Measurements from ENCODE around the gene THEMIS. TPM values are rescaled to one million over a fixed set of nuclear protein-coding genes. Genes with fewer than 3 reads are reported as not detected.

Gene THEMIS
- total RNA-seq, 1 donor from 2014 or later, result 0.08 TPM

DNA sequence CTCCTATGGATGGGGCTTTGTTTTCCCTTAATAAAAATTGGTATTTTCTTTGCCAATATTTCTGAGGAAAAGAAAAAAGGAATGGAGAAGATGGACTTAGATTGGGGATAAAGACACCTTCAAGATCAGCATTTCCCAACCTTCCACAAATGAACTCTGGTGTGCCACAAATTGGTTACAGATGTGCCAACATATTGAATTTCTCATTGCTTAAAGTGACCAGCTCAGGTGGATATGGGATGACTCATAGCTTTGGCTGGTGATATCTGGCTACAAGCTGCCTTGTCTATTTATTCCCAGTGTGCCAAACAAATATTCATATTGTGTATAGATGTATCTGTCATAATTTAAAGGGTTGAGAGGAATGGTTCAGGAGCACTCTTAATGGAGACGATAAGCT, 32.5 kb downstream of the THEMIS start:
- intact Hi-C loops (cut with DNase I), result no loop called here
- no peak for DNase-seq (ENCODE audit: low spot score)

DNA sequence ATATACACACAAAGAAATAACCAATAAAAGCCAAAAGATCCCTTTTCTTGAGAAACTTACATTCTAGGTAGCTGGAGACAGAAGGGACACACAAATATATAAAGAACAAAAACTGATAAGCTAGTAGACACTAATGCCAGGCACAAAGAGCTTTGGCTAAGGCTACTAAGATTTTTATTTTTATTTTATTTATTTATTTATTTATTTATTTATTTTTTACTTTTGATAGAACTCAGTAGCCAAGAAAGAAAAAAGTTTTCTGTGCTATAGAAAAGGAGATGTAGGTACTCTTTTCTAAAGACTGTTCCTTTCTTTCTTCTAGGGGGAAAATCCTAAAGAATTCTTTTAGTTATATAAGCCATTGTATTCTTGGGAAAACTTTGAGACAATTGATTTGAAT, 34.1 kb downstream of the THEMIS start:
- DNase-seq (ENCODE audit: low spot score), result no peak

DNA sequence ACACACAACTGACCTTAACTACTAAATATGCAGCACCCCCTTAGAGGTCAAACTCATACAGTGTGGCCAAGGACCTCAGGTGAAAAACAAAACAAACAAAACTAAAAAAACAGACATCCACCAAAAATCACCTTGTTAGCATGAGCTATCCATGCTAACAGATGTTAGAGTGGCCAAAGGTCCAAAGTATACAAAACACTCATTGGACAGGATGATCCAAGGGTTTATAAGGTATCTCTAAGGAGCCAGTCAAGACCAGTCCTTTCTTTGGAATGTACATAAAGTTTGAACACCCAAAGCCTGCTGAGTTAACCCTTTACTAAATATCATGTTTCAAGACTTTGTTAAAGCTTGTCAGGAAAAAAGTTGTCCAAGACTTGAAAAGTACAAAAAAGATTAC, 35.8 kb downstream of the THEMIS start:
- intact Hi-C loops (cut with DNase I), result no loop called here
- no peak for DNase-seq (ENCODE audit: low spot score)

More for the DNA sequence above, 34.1 kb downstream of the THEMIS start:
- intact Hi-C loops (cut with DNase I), result no loop called here

DNA sequence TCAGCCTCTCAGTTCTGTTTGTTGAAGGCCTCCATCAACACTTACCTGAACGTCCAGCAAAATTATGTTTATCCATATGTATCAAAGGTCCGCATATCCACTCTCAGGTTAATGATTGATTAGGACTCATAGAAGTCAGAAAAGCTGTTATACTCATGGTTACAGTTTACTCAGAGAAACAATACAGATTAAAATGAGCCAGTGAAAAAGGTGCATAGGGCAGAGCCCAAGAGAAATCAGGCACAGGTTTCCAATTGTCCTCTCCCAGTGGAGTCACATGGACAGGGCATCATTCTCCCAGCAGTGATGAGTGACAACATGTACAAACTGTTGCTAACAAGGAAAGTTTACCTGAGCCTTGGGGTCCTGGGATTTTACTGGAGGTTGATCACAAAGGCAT, 36.2 kb downstream of the THEMIS start:
- no peak for DNase-seq (ENCODE audit: low spot score)
- intact Hi-C loops (cut with DNase I), result no loop called here

GRCh38 chr6:127860723-127861122, 40.1 kb downstream of the THEMIS start:
- no peak for DNase-seq (ENCODE audit: low spot score)
- intact Hi-C loops (cut with DNase I), result no loop called here

GRCh38 chr6:127859956-127860355, 40.9 kb downstream of the THEMIS start:
- DNase-seq (ENCODE audit: low spot score), result no peak
- intact Hi-C loops (cut with DNase I), result no loop called here

- intact Hi-C loops (cut with DNase I), result no loop called here
- DNase-seq (ENCODE audit: low spot score), result no peak
These were observed 42.0 kb downstream of the THEMIS start for GRCh38 chr6:127858727-127859391.

- no peak for DNase-seq (ENCODE audit: low spot score)
- intact Hi-C loops (cut with DNase I), result no loop called here
These were observed 43.7 kb downstream of the THEMIS start for GRCh38 chr6:127857051-127857637.

DNA sequence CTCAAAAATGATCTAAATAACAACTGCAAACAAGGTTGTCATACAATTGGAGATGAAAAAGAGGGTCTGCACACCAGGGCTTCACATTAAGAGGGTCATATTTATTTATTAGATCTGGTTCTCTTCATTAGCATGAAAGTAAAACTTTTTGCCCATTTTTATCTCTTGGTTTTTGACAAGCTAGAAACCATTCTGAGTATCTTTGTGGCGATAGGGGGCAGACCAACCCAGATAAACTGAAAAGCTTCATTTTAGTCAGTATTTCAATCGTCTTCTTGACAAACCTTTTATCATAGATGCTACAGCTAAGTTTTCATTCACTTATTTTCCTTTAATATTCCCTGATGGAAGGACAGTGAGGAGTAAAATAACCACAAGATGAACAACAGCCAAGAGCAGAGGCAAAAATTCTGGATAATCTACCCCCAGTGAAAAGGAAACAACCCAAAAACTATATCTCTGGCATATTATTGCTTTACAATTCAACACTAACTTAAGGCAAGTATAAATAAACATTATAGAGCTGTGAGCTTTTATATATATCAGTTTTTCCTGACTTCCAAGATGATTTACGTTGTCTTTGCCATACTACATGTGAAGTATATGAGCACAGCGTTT, 45.2 kb downstream of the THEMIS start:
- intact Hi-C loops (cut with DNase I), result no loop called here
- no peak for DNase-seq (ENCODE audit: low spot score)

- no peak for DNase-seq (ENCODE audit: low spot score)
- intact Hi-C loops (cut with DNase I), result no loop called here
These were observed 46.8 kb downstream of the THEMIS start for GRCh38 chr6:127854009-127854408.

GRCh38 chr6:127851197-127851596, 49.7 kb downstream of the THEMIS start:
- intact Hi-C loops (cut with DNase I), result no loop called here
- no peak for DNase-seq (ENCODE audit: low spot score)

GRCh38 chr6:127845242-127845641, 55.6 kb downstream of the THEMIS start:
- intact Hi-C loops (cut with DNase I), result no loop called here
- no peak for DNase-seq (ENCODE audit: low spot score)

- DNase-seq (ENCODE audit: low spot score), result no peak
- intact Hi-C loops (cut with DNase I), result no loop called here
These were observed 56.3 kb downstream of the THEMIS start for GRCh38 chr6:127844529-127844928.

- DNase-seq (ENCODE audit: low spot score), result no peak
- intact Hi-C loops (cut with DNase I), result no loop called here
These were observed 57.3 kb downstream of the THEMIS start for GRCh38 chr6:127843582-127843981.

GRCh38 chr6:127842562-127842961, 58.3 kb downstream of the THEMIS start:
- no peak for DNase-seq (ENCODE audit: low spot score)
- intact Hi-C loops (cut with DNase I), result no loop called here

- intact Hi-C loops (cut with DNase I), result no loop called here
- no peak for DNase-seq (ENCODE audit: low spot score)
These were observed 59.0 kb downstream of the THEMIS start for GRCh38 chr6:127841811-127842210.

DNA sequence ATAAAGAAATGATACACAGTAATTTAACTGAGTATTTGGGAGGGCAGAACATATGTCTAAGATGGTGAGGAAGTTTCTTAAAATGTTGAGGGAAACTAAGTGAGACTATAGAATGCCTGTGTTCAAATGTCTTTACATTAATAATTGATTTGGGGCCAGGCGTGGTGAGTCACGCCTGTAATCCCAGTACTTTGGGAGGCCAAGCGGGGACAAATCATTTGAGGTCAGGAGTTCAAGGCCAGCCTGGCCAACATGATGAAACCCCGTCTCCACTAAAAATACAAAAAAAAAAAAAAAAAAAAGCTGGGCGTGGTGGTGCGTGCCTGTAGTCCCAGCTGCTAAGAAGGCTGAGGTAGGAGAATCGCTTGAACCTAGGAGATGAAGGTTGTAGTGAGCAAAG, 66.7 kb downstream of the THEMIS start:
- DNase-seq (ENCODE audit: low spot score), result no peak
- intact Hi-C loops (cut with DNase I), result no loop called here

GRCh38 chr6:127833336-127833735, 67.5 kb downstream of the THEMIS start:
- intact Hi-C loops (cut with DNase I), result no loop called here
- DNase-seq (ENCODE audit: low spot score), result no peak

DNA sequence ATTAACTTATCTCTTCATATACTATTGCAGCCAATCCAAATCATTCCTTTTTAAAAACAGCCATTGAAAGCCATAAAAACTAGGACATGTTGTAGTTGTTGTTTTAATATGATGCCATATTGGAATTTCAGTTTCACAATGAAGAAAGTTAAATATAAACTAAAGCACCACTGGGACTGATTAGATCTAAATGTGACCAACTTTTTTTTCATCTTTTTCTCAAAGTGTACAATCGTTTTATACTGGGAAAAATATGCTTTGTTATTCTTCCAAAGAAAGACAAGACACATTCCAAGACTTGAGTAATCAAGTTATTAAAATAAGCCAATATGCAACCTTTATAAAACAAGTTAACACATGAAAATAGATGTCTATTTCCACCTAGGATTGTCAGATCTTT, 68.5 kb downstream of the THEMIS start:
- no peak for DNase-seq (ENCODE audit: low spot score)
- intact Hi-C loops (cut with DNase I), result no loop called here

GRCh38 chr6:127824061-127824460, 76.8 kb downstream of the THEMIS start:
- no peak for DNase-seq (ENCODE audit: low spot score)
- intact Hi-C loops (cut with DNase I), result no loop called here

DNA sequence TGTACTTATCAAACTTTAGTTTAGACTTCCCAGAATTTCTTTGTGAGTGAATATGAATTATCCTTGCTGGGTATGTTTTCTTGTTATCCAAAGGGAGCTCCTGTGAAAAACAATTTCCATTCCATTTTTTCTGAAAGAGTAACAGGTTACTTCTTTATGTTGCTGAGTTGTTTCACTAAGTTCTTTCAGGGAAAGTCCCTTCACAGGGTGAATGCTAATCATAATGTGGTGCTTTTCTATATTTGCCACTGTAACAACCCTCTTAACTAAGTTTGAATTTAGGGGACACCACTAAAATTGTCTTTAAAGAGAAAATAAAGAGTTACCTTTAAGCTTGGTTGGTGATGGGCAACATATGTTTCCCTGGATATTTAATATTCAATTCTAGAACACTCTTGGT, 79.4 kb downstream of the THEMIS start:
- intact Hi-C loops (cut with DNase I), result no loop called here
- DNase-seq (ENCODE audit: low spot score), result no peak

Data from cardiac septum (tissue), 1 donor.